CD4-positive, alpha-beta T cell (primary cell): ENCODE measurements around the gene TPD52L1. TPM values are rescaled to one million over a fixed set of nuclear protein-coding genes. Genes with fewer than 3 reads are reported as not detected.

Source experiments
- ATAC-seq: fragments of 200-7000 bp; cut with Tn5 transposase; one replicate; pipeline ENCODE4 v1.10.0; 2022; ENCODE audit warnings: mild to moderate bottlenecking; ENCODE audit not compliant: poor library complexity
- CTCF ChIA-PET: fragments of 350-600 bp; sonication (Branson Sonifier 250); formaldehyde crosslinking; loops from one replicate; lab custom pipeline; 2021; ENCODE audit warnings: antibody characterized with exemption, inconsistent platforms; lab: Charles Lee
- POLR2A ChIA-PET: fragments of 350-600 bp; sonication (Branson Sonifier 250); formaldehyde crosslinking; loops from one replicate; lab custom pipeline; 2021; ENCODE audit warnings: antibody characterized with exemption, inconsistent platforms; lab: Charles Lee
- DNase-seq, 14 experiments: peaks; one replicate each; pipeline ENCODE4 v3.0.0-alpha.2; 2013 to 2020; ENCODE audit warnings: mixed read lengths in 2 of 14
- H3K27ac ChIP-seq, 2 donors: one replicate each; pipeline versions ENCODE4 v1.5.1 to v1.7.0; 2013; ENCODE audit warnings: low read length in 2 of 2, low read depth in 1 of 2, mild to moderate bottlenecking in 1 of 2
- H3K27me3 ChIP-seq, 2 experiments: 1 replicate in 1 of 2; 2 replicates in 1 of 2; pipeline versions ENCODE4 v1.6.1 to v1.7.0; 2013; ENCODE audit warnings: low read length in 2 of 2, control low read depth in 1 of 2, mild to moderate bottlenecking in 1 of 2, moderate library complexity in 1 of 2; ENCODE audit not compliant: insufficient read depth in 2 of 2, control insufficient read depth in 1 of 2
- H3K36me3 ChIP-seq: one replicate; pipeline ENCODE4 v1.6.1; 2013; ENCODE audit warnings: low read length, control low read depth; ENCODE audit not compliant: insufficient read depth
- H3K4me1 ChIP-seq: one replicate; pipeline ENCODE4 v1.6.1; 2013; ENCODE audit warnings: low read length, control low read depth; ENCODE audit not compliant: insufficient read depth
- H3K4me3 ChIP-seq: one replicate; pipeline ENCODE4 v1.5.1; 2013; ENCODE audit warnings: mild to moderate bottlenecking, low read length, moderate library complexity
- H3K9me3 ChIP-seq, 2 experiments: 1 replicate in 1 of 2; 2 replicates in 1 of 2; pipeline versions ENCODE4 v1.6.1 to v1.7.0; 2013; ENCODE audit warnings: low read length in 2 of 2, mild to moderate bottlenecking in 2 of 2, control low read depth in 1 of 2, moderate library complexity in 1 of 2; ENCODE audit not compliant: control insufficient read depth in 1 of 2, insufficient read depth in 1 of 2
- H3K27ac Mint-ChIP-seq: one replicate; pipeline ENCODE4 v1.8.0; 2020; ENCODE audit warnings: mixed read lengths
- H3K27me3 Mint-ChIP-seq: one replicate; pipeline ENCODE4 v1.8.0; 2021; ENCODE audit warnings: mixed read lengths
- H3K36me3 Mint-ChIP-seq: one replicate; pipeline ENCODE4 v1.8.0; 2021; ENCODE audit warnings: low read depth, mixed read lengths
- H3K4me1 Mint-ChIP-seq: one replicate; pipeline ENCODE4 v1.8.0; 2021; ENCODE audit warnings: low read depth, mixed read lengths
- H3K4me3 Mint-ChIP-seq: one replicate; pipeline ENCODE4 v1.8.0; 2020; ENCODE audit warnings: mild to moderate bottlenecking, mixed read lengths
- H3K9me3 Mint-ChIP-seq: one replicate; pipeline ENCODE4 v1.8.0; 2020; ENCODE audit warnings: mixed read lengths
- intact Hi-C, 2 experiments: fragments of 100-400 bp; cut with DNase I in 1 of 2; cut with micrococcal nuclease in 1 of 2; formaldehyde crosslinking; loops; one replicate each; pipeline versions ENCODE4 v1.15.1 to v1.9.0; 2023 to 2025; cut with DNase I, micrococcal nuclease
- total RNA-seq, 174 experiments: library from RNA in 2 of 174; stranded (reverse) in 2 of 174; gene quantifications; one replicate each; pipeline ENCODE4 v1.2.3 and lab custom pipeline; 2021 to 2026
- TF ChIP-seq, protein P1 (sequence below): fragments of 200-600 bp; IDR thresholded peaks from one replicate; pipeline ENCODE4 v1.8.0; 2022; ENCODE audit warnings: antibody characterized with exemption, mild to moderate bottlenecking

The TPD52L1 gene
- total RNA-seq, 2 experiments from 2014 or later, result not detected

DNA sequence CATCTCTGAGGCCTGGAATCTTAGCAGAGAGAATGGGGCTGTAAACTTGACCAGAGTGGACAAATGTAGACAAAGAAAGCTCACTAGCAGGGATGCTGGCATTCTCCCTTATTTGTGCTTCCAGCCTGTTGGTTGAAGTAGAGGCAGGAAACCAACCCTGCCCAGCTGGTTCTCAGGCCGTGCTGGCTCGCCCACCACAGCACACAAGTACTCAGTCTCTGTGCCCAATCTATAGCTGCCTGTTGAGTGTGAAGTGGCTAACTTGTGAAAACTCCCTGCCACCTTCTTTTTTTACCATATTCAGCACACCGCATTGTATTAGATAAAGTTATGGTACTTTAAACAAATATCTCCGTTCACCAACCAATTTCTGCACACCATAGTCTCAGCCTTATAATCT, 110.9 kb downstream of the TPD52L1 start:
- Mint-ChIP-seq H3K27me3 (no peaks in the 10 kb centered on the region), H3K27ac (no peak overlapping the region), H3K9me3 (no peaks in the 10 kb centered on the region), H3K4me1 (no peaks in the 10 kb centered on the region), H3K36me3 (no peaks in the 10 kb centered on the region), H3K4me3 (no peak overlapping the region)
- intact Hi-C loops, result no loop called here
- H3K27ac ChIP-seq, result no peak overlapping the region
- TF ChIP-seq, protein P1, sequence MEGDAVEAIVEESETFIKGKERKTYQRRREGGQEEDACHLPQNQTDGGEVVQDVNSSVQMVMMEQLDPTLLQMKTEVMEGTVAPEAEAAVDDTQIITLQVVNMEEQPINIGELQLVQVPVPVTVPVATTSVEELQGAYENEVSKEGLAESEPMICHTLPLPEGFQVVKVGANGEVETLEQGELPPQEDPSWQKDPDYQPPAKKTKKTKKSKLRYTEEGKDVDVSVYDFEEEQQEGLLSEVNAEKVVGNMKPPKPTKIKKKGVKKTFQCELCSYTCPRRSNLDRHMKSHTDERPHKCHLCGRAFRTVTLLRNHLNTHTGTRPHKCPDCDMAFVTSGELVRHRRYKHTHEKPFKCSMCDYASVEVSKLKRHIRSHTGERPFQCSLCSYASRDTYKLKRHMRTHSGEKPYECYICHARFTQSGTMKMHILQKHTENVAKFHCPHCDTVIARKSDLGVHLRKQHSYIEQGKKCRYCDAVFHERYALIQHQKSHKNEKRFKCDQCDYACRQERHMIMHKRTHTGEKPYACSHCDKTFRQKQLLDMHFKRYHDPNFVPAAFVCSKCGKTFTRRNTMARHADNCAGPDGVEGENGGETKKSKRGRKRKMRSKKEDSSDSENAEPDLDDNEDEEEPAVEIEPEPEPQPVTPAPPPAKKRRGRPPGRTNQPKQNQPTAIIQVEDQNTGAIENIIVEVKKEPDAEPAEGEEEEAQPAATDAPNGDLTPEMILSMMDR, result no peak
- H3K36me3 ChIP-seq, result no peaks in the 10 kb centered on the region
- CTCF ChIA-PET, result no interaction called here
- H3K4me3 ChIP-seq, result no peak overlapping the region
- H3K27me3 ChIP-seq, result no peaks in the 10 kb centered on the region
- ATAC-seq (no peak), DNase-seq (peak in 1 of 14 experiments; percentile 10)
- no peaks in the 10 kb centered on the region for H3K9me3 ChIP-seq
- no peaks in the 10 kb centered on the region for H3K4me1 ChIP-seq
- POLR2A ChIA-PET, result no interaction called here

DNA sequence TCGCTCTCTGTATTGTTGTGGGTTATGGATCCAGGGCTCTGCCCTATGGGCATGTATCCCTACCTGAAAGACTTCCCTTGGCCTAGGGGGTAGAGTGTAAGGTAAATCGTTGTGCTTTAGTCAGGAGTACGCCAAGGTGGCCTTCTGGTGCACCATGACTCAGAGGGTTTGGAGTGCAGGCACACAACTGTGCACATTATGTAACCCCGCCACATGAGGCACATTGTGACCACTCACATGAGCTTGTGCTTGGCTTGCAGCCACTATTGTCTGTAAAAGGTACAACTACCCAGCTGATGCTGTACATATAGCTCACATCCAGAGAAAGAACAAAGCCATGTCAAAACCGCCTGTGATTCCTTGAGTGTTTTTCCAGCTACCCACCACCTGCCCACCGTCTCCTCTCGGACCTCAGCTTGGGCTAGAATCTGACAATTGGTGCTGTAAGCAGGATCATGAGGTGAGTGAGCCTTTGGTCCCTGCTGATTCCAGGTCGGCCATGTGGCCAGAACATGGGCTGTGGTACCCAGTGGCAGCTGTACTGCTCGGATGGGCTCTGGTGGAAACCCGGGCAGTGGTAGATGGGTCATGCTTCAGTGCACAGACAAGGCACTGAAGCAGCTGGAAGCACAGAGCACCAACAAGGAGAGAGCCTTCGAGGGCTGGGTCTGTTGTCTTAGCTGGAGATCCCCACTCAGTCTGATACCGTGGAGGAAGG, 114.4 kb downstream of the TPD52L1 start:
- Histone ChIP-seq H3K27me3 (no peaks in the 10 kb centered on the region), H3K36me3 (peaks cover 3% of the 10 kb centered on the region), H3K4me1 (no peaks in the 10 kb centered on the region), H3K4me3 (no peak overlapping the region), H3K27ac (no peak overlapping the region), H3K9me3 (no peaks in the 10 kb centered on the region)
- Mint-ChIP-seq H3K9me3 (no peaks in the 10 kb centered on the region), H3K4me1 (no peaks in the 10 kb centered on the region), H3K4me3 (no peak overlapping the region), H3K36me3 (peaks cover 21% of the 10 kb centered on the region), H3K27me3 (no peaks in the 10 kb centered on the region), H3K27ac (no peak overlapping the region)
- no peak for ATAC-seq
- intact Hi-C loops, result no loop called here
- POLR2A ChIA-PET, result no interaction called here
- no peak for DNase-seq
- TF ChIP-seq, protein P1, result no peak
- CTCF ChIA-PET, result no interaction called here

DNA sequence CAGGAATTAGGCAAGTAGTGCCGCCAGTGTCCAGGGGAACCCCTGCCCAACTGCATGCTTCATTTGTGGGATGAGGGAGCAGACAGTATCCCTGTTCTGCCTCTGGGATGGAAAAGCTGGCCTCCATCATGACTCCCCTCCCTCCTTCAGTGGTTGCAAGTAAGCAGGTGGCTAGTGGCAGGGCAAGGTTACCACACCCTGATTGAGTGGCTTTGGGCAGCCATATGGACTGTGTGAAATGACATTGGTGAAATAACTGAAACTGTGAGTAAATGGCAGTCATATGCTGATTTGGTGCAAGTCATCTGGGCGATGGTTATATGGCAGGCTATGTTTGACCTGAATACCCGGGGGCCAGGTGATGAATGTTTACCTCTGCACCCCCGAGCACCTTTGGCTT, 115.2 kb downstream of the TPD52L1 start:
- no peak overlapping the region for H3K4me3 ChIP-seq
- H3K4me1 Mint-ChIP-seq, result no peaks in the 10 kb centered on the region
- H3K27me3 ChIP-seq, result no peaks in the 10 kb centered on the region
- TF ChIP-seq, protein P1, result no peak
- H3K36me3 ChIP-seq, result peaks cover 8% of the 10 kb centered on the region
- ChIA-PET CTCF (no interaction called here), POLR2A (no interaction called here)
- no peak overlapping the region for H3K4me3 Mint-ChIP-seq
- intact Hi-C loops, result no loop called here
- ATAC-seq, result no peak
- peaks cover 29% of the 10 kb centered on the region for H3K36me3 Mint-ChIP-seq
- H3K27ac Mint-ChIP-seq, result no peak overlapping the region
- DNase-seq, result no peak
- no peaks in the 10 kb centered on the region for H3K27me3 Mint-ChIP-seq
- H3K27ac ChIP-seq, result no peak overlapping the region
- no peaks in the 10 kb centered on the region for H3K4me1 ChIP-seq
- H3K9me3 ChIP-seq, result no peaks in the 10 kb centered on the region
- no peaks in the 10 kb centered on the region for H3K9me3 Mint-ChIP-seq
